ENCODE measurements around the gene KCNG2.
"Not testable (repeated sequence)": the region's sequence is repeated elsewhere in the genome, so short reads cannot be mapped to it uniquely, and the experiment has no call there.

KCNG2 gene

GRCh38 chr18:79797518-79798345 lies at the start of gene KCNG2:
KCNG2 (plus strand) TSS chr18:79797938; CDS start chr18:79863668, 65,730 bp downstream.
- DNase-seq (ENCODE audit: low read depth in 2 of 2) = no peak

GRCh38 chr18:79748321-79749180 lies 49.2 kb upstream of the KCNG2 start:
- no peak for DNase-seq (ENCODE audit: low read depth in 2 of 2)

GRCh38 chr18:79749251-79750191 lies 48.2 kb upstream of the KCNG2 start:
- no peak for DNase-seq (ENCODE audit: low read depth in 2 of 2)

GRCh38 chr18:79750980-79751571 lies 46.7 kb upstream of the KCNG2 start:
- no peak for DNase-seq (ENCODE audit: low read depth in 2 of 2)

GRCh38 chr18:79751918-79752578 lies 45.7 kb upstream of the KCNG2 start:
- DNase-seq (ENCODE audit: low read depth in 2 of 2) = not testable (repeated sequence)

- not testable (repeated sequence) for DNase-seq (ENCODE audit: low read depth in 2 of 2)
Measured at GRCh38 chr18:79752946-79753345, 44.8 kb upstream of the KCNG2 start.

- no peak for DNase-seq (ENCODE audit: low read depth in 2 of 2)
Measured at GRCh38 chr18:79753391-79753851, 44.3 kb upstream of the KCNG2 start.

GRCh38 chr18:79754022-79754761 lies 43.5 kb upstream of the KCNG2 start:
- no peak for DNase-seq (ENCODE audit: low read depth in 2 of 2)

GRCh38 chr18:79754831-79755351 lies 42.8 kb upstream of the KCNG2 start:
- no peak for DNase-seq (ENCODE audit: low read depth in 2 of 2)

GRCh38 chr18:79755496-79756142 lies 42.1 kb upstream of the KCNG2 start:
- no peak for DNase-seq (ENCODE audit: low read depth in 2 of 2)

GRCh38 chr18:79756143-79756500 lies 41.6 kb upstream of the KCNG2 start:
- DNase-seq (ENCODE audit: low read depth in 2 of 2) = no peak

GRCh38 chr18:79756826-79757225 lies 40.9 kb upstream of the KCNG2 start:
- DNase-seq (ENCODE audit: low read depth in 2 of 2) = no peak

GRCh38 chr18:79760348-79760747 lies 37.4 kb upstream of the KCNG2 start:
- DNase-seq (ENCODE audit: low read depth in 2 of 2) = no peak

GRCh38 chr18:79760881-79761280 lies 36.9 kb upstream of the KCNG2 start:
- DNase-seq (ENCODE audit: low read depth in 2 of 2) = no peak

- no peak for DNase-seq (ENCODE audit: low read depth in 2 of 2)
Measured at GRCh38 chr18:79763407-79763806, 34.3 kb upstream of the KCNG2 start.

- no peak for DNase-seq (ENCODE audit: low read depth in 2 of 2)
Measured at GRCh38 chr18:79764131-79764530, 33.6 kb upstream of the KCNG2 start.

- DNase-seq (ENCODE audit: low read depth in 2 of 2) = no peak
Measured at GRCh38 chr18:79765491-79766245, 32.1 kb upstream of the KCNG2 start.

- DNase-seq (ENCODE audit: low read depth in 2 of 2) = no peak
Measured at GRCh38 chr18:79766308-79766707, 31.4 kb upstream of the KCNG2 start.
